Common myeloid progenitor, CD34-positive (primary cell): ENCODE measurements around the gene NTM.

Experiments used
- CTCF ChIA-PET: fragments of 350-600 bp; sonication (Branson Sonifier 250); formaldehyde crosslinking; loops from one replicate; lab custom pipeline; 2021; ENCODE audit warnings: antibody characterized with exemption; lab: Charles Lee
- POLR2A ChIA-PET: fragments of 350-600 bp; sonication (Branson Sonifier 250); formaldehyde crosslinking; loops from one replicate; lab custom pipeline; 2021; ENCODE audit warnings: antibody characterized with exemption; lab: Charles Lee
- DNase-seq, 3 donors: peaks; one replicate each; pipeline versions ENCODE4 v3.0.0 to v3.0.0-alpha.2; 2013
- H3K27ac ChIP-seq, 2 experiments: 1 replicate in 1 of 2; 2 replicates in 1 of 2; pipeline ENCODE4 v1.7.0; 2013; ENCODE audit warnings: inconsistent platforms in 2 of 2, low read length in 2 of 2, mild to moderate bottlenecking in 2 of 2, low read depth in 1 of 2, moderate library complexity in 1 of 2; ENCODE audit not compliant: severe bottlenecking in 2 of 2, insufficient read depth in 1 of 2, poor library complexity in 1 of 2
- H3K27me3 ChIP-seq, 5 experiments: replicated peaks in 2 of 5; 1 replicate in 3 of 5; 2 replicates in 2 of 5; pipeline versions ENCODE4 v1.6.1 to v1.7.0; 2013; ENCODE audit warnings: low read length in 4 of 5, mild to moderate bottlenecking in 2 of 5, moderate library complexity in 2 of 5, inconsistent platforms in 1 of 5; ENCODE audit not compliant: insufficient read depth in 5 of 5, control insufficient read depth in 4 of 5
- H3K36me3 ChIP-seq, 4 experiments: 1 replicate in 2 of 4; 2 replicates in 2 of 4; pipeline versions ENCODE4 v1.6.1 to v1.7.0; 2013; ENCODE audit warnings: low read length in 3 of 4, control low read depth in 1 of 4, mild to moderate bottlenecking in 1 of 4; ENCODE audit not compliant: control insufficient read depth in 4 of 4, insufficient read depth in 4 of 4
- H3K4me1 ChIP-seq, 4 experiments: 1 replicate in 3 of 4; 2 replicates in 1 of 4; pipeline versions ENCODE4 v1.6.1 to v1.7.1; 2013; ENCODE audit warnings: low read length in 3 of 4, mild to moderate bottlenecking in 3 of 4, control low read depth in 1 of 4, inconsistent platforms in 1 of 4, moderate library complexity in 1 of 4; ENCODE audit not compliant: control insufficient read depth in 4 of 4, insufficient read depth in 4 of 4; ENCODE audit errors: control extremely low read depth in 1 of 4
- H3K4me3 ChIP-seq, 7 experiments: 1 replicate in 4 of 7; 2 replicates in 3 of 7; pipeline versions ENCODE4 v1.5.1 to v1.7.0; 2013; ENCODE audit warnings: mild to moderate bottlenecking in 7 of 7, low read length in 6 of 7, moderate library complexity in 6 of 7, inconsistent platforms in 2 of 7, low read depth in 2 of 7, control low read depth in 1 of 7; ENCODE audit not compliant: insufficient read depth in 4 of 7, control insufficient read depth in 1 of 7; ENCODE audit errors: extremely low read depth in 1 of 7
- H3K9me3 ChIP-seq, 5 experiments: 1 replicate in 4 of 5; 2 replicates in 1 of 5; pipeline versions ENCODE4 v1.6.1 to v1.7.1; 2013; ENCODE audit warnings: low read length in 4 of 5, mild to moderate bottlenecking in 2 of 5, inconsistent platforms in 1 of 5, low read depth in 1 of 5, moderate library complexity in 1 of 5; ENCODE audit not compliant: control insufficient read depth in 4 of 5, insufficient read depth in 2 of 5; ENCODE audit errors: control extremely low read depth in 1 of 5
- WGBS: methylation state at CpG from one replicate; pipeline ENCODE4 v1.1.5; 2013; ENCODE audit not compliant: insufficient coverage; 5-methylcytosine and 5-hydroxymethylcytosine counted together

NTM gene

DNA sequence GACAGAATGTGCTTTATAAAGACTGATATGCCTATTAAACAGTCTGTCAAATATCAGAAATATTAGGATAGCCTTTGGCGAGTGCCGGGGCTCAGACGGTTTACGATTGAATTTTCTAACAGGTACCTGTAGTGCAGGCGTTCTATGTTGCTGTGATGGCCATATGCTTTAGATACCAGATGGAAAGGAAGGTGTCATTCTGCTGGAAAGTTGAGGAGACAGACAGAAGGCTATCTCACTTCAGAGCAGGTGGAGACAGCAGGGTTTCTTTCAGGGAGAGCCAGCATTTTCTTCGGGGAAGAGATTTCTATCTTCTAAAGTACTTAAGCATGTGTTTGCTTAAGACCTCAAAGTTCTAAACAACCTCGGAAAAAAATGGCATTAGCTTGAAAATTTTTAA lies 415.4 kb downstream of the NTM start:
- 100% methylated on average over 7 of the region's 7 CpGs for WGBS
- Histone ChIP-seq H3K36me3 (no peaks in the 10 kb centered on the region), H3K9me3 (no peaks in the 10 kb centered on the region), H3K27ac (no peak overlapping the region), H3K27me3 (peaks cover 0 to 8% (median 2%) of the 10 kb centered on the region in 5 experiments), H3K4me1 (no peaks in the 10 kb centered on the region), H3K4me3 (no peak overlapping the region)
- ChIA-PET POLR2A (no interaction called here), CTCF (no interaction called here)
- DNase-seq: no peak

GRCh38 chr11:131787119-131787518 lies 416.7 kb downstream of the NTM start:
- Histone ChIP-seq H3K9me3 (no peaks in the 10 kb centered on the region), H3K36me3 (no peaks in the 10 kb centered on the region), H3K27me3 (peaks cover under 1 to 8% (median 2%) of the 10 kb centered on the region in 5 experiments), H3K27ac (no peak overlapping the region), H3K4me3 (no peak overlapping the region), H3K4me1 (no peaks in the 10 kb centered on the region)
- WGBS: 84% methylated on average over 3 of the region's 3 CpGs
- ChIA-PET CTCF (no interaction called here), POLR2A (interaction anchor here (0.6 kb wide), 1 partner anchor 697 kb away, joined by 4 read pairs; no protein-coding TSS in a partner anchor)
- no peak for DNase-seq

- no peak overlapping the region for H3K4me3 ChIP-seq
- peaks cover 0 to 10% (median 0%) of the 10 kb centered on the region in 5 experiments for H3K27me3 ChIP-seq
- WGBS: no CpG with 5 or more reads among the region's 1 CpG
- ChIA-PET POLR2A (interaction anchor here (0.6 kb wide), 1 partner anchor 133 kb away, joined by 3 read pairs; no protein-coding TSS in a partner anchor), CTCF (no interaction called here)
- no peaks in the 10 kb centered on the region for H3K36me3 ChIP-seq
- H3K9me3 ChIP-seq: no peaks in the 10 kb centered on the region
- DNase-seq: no peak
- no peak overlapping the region for H3K27ac ChIP-seq
- no peaks in the 10 kb centered on the region for H3K4me1 ChIP-seq
Observed at GRCh38 chr11:131790586-131790985, 420.2 kb downstream of the NTM start.

DNA sequence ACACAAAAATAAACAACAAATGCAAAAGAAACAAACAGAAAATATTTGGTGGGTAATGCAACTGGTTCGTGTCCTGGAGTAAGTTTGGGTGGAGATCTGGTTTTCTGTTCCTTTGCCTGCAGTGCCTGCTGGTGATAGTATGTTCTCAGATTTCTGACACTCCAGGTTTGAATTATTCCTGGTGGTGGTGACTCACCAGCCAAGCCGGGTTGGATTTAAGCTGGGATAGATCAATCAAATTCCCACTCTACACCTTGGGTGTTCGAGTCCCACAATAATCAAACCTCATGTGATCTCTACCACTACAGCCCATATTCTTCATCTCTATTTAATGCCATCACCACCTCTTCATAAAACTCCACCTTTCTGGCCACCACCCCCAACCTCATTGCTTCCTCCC lies 421.8 kb downstream of the NTM start:
- POLR2A ChIA-PET: no interaction called here
- CTCF ChIA-PET: no interaction called here
- Histone ChIP-seq H3K4me3 (no peak overlapping the region), H3K27me3 (peaks cover 0 to 10% (median 0%) of the 10 kb centered on the region in 5 experiments), H3K9me3 (no peaks in the 10 kb centered on the region), H3K27ac (no peak overlapping the region), H3K36me3 (no peaks in the 10 kb centered on the region), H3K4me1 (no peaks in the 10 kb centered on the region)
- no peak for DNase-seq
- WGBS: 100% methylated on average over 2 of the region's 3 CpGs

- POLR2A ChIA-PET: no interaction called here
- Histone ChIP-seq H3K9me3 (no peaks in the 10 kb centered on the region), H3K4me3 (no peak overlapping the region), H3K4me1 (no peaks in the 10 kb centered on the region), H3K36me3 (no peaks in the 10 kb centered on the region), H3K27ac (no peak overlapping the region), H3K27me3 (peaks cover 0 to 10% (median 2%) of the 10 kb centered on the region in 5 experiments)
- CTCF ChIA-PET: no interaction called here
- WGBS: 84% methylated on average over 7 of the region's 7 CpGs
- DNase-seq: no peak
Observed at GRCh38 chr11:131796089-131796488, 425.7 kb downstream of the NTM start.

DNA sequence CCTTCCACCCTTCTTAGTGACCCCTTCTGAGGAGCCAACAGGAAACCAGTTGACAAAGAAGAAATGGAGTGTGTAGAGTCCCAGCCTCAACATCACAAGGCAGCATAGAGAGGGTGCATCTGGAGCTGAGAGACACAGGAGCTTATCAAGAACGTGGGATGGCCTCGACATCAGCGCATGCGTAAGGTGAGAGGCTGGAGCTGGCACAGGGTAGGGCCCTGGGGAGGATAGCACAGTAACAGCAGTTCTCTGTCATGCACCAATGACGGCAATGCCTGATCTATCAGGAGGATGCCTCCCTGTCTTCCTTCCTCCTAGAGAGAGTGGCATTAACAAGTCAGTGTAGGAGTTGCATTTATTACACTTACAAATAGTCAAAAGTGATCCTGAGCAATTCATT lies 426.1 kb downstream of the NTM start:
- no peak for DNase-seq
- WGBS: 97% methylated on average over 5 of the region's 5 CpGs
- Histone ChIP-seq H3K27me3 (peaks cover 0 to 10% (median 2%) of the 10 kb centered on the region in 5 experiments), H3K4me1 (no peaks in the 10 kb centered on the region), H3K27ac (no peak overlapping the region), H3K36me3 (no peaks in the 10 kb centered on the region), H3K9me3 (no peaks in the 10 kb centered on the region), H3K4me3 (no peak overlapping the region)
- CTCF ChIA-PET: no interaction called here
- POLR2A ChIA-PET: interaction anchor here (0.6 kb wide), 1 partner anchor 63 kb away, joined by 12 read pairs; no protein-coding TSS in a partner anchor

GRCh38 chr11:131800452-131800851 lies 430.0 kb downstream of the NTM start:
- DNase-seq: no peak
- H3K36me3 ChIP-seq: no peaks in the 10 kb centered on the region
- H3K27me3 ChIP-seq: peaks cover 0 to 3% (median 2%) of the 10 kb centered on the region in 5 experiments
- H3K9me3 ChIP-seq: no peaks in the 10 kb centered on the region
- H3K4me3 ChIP-seq: no peak overlapping the region
- WGBS: 100% methylated on average over 1 of the region's 2 CpGs
- ChIA-PET POLR2A (no interaction called here), CTCF (no interaction called here)
- H3K4me1 ChIP-seq: no peaks in the 10 kb centered on the region
- no peak overlapping the region for H3K27ac ChIP-seq
